K562 (cell line): ENCODE data around the gene SEPTIN8.

Source experiments
- ARID4B ChIP-seq: sonication (generic); formaldehyde crosslinking; IDR thresholded peaks from 2 replicates; pipeline ENCODE4 v1.8.0; 2022; ENCODE audit warnings: mild to moderate bottlenecking, missing genetic modification reagents
- CTCF ChIP-seq, 3 experiments: IDR thresholded peaks in 2 of 3; conservative IDR thresholded peaks in 1 of 3; 2 replicates each; pipeline ENCODE4 v1.5.1; 2011 to 2012; ENCODE audit warnings: low read length in 3 of 3, mild to moderate bottlenecking in 3 of 3, control low read depth in 2 of 3, improper control_type of control experiment in 1 of 3, inconsistent platforms in 1 of 3, low read depth in 1 of 3, mixed read lengths in 1 of 3, moderate library complexity in 1 of 3; ENCODE audit not compliant: insufficient read depth in 2 of 3
- FOSL1 ChIP-seq: fragments of 200-800 bp; sonication (Bioruptor generic); conservative IDR thresholded peaks from 2 replicates; pipeline ENCODE4 v1.6.1; 2016; ENCODE audit warnings: missing genetic modification characterization, missing compliant biosample characterization
- HIVEP1 ChIP-seq: fragments of 250-450 bp; sonication (Bioruptor Pico); IDR thresholded peaks from 2 replicates; pipeline ENCODE4 v1.4.0; 2020; ENCODE audit warnings: mild to moderate bottlenecking
- IFI16 ChIP-seq: fragments of 250-450 bp; sonication (Bioruptor Pico); IDR thresholded peaks from 2 replicates; pipeline ENCODE4 v2.1.2; 2022; ENCODE audit warnings: mild to moderate bottlenecking, inconsistent platforms
- JUND ChIP-seq, 2 experiments: IDR thresholded peaks; 2 replicates in 1 of 2; 3 replicates in 1 of 2; pipeline ENCODE4 v1.6.1; 2011; ENCODE audit warnings: borderline replicate concordance in 2 of 2, low read depth in 2 of 2, low read length in 2 of 2, improper control_type of control experiment in 1 of 2, missing biosample characterization in 1 of 2, missing genetic modification characterization in 1 of 2, missing genetic modification reagents in 1 of 2
- MAFG ChIP-seq: fragments of 450-650 bp; conservative IDR thresholded peaks from 2 replicates; pipeline ENCODE4 v1.6.1; 2016; ENCODE audit warnings: missing genetic modification characterization, missing compliant biosample characterization
- NR2C2 ChIP-seq, 2 experiments: fragments of 200-800 bp in 1 of 2; sonication (Bioruptor generic) in 1 of 2; sonication (generic) in 1 of 2; formaldehyde crosslinking in 1 of 2; IDR thresholded peaks; 2 replicates each; pipeline versions ENCODE4 v1.6.1 to v1.8.0; 2016 to 2022; ENCODE audit warnings: mild to moderate bottlenecking in 1 of 2, missing compliant biosample characterization in 1 of 2, missing genetic modification characterization in 1 of 2, missing genetic modification reagents in 1 of 2
- POLR2AphosphoS5 ChIP-seq: IDR thresholded peaks from 2 replicates; pipeline ENCODE4 v1.6.1; 2011; ENCODE audit warnings: mild to moderate bottlenecking, low read depth, low read length, moderate library complexity; ENCODE audit not compliant: control insufficient read depth, insufficient read depth
- RBM25 ChIP-seq: fragments of 200-400 bp; formaldehyde crosslinking; IDR thresholded peaks from 2 replicates; pipeline ENCODE4 v1.6.1; 2018; ENCODE audit warnings: low read length, low read depth, moderate library complexity; ENCODE audit not compliant: severe bottlenecking
- SP2 ChIP-seq: IDR thresholded peaks from 2 replicates; pipeline ENCODE4 v1.6.1; 2011; ENCODE audit warnings: mild to moderate bottlenecking, low read depth, low read length, moderate library complexity; ENCODE audit not compliant: poor library complexity, severe bottlenecking; ENCODE audit errors: extremely low read depth
- SRSF3 ChIP-seq: fragments of 200-400 bp; formaldehyde crosslinking; IDR thresholded peaks from 2 replicates; pipeline ENCODE4 v1.6.1; 2016; ENCODE audit warnings: mild to moderate bottlenecking, low read length, moderate library complexity; ENCODE audit not compliant: insufficient read depth
- ZNF639 ChIP-seq, 2 experiments: fragments of 200-800 bp in 1 of 2; sonication (Bioruptor generic) in 1 of 2; sonication (generic) in 1 of 2; formaldehyde crosslinking in 1 of 2; IDR thresholded peaks in 1 of 2; conservative IDR thresholded peaks in 1 of 2; 2 replicates each; pipeline versions ENCODE4 v1.5.0 to v1.6.1; 2016 to 2020; ENCODE audit warnings: missing compliant biosample characterization in 1 of 2, missing genetic modification characterization in 1 of 2, missing genetic modification reagents in 1 of 2
- ZNF668 ChIP-seq: fragments of 250-450 bp; sonication (Bioruptor Pico); IDR thresholded peaks from 2 replicates; pipeline ENCODE4 v1.8.0; 2022; ENCODE audit warnings: mild to moderate bottlenecking, inconsistent platforms

GRCh38 chr5:132718544-132719312 lies 58.3 kb downstream of the SEPTIN8 start:
- TF ChIP-seq RBM25, result no peak
- no peak for TF ChIP-seq IFI16 (CRISPR knock-in tag)
- TF ChIP-seq HIVEP1 (CRISPR knock-in tag), result no peak
- no peak for TF ChIP-seq JUND (IDR thresholded peaks at IDR 0.05; ENCODE audit: borderline replicate concordance, low read depth, low read length)
- TF ChIP-seq JUND (tag; IDR thresholded peaks at IDR 0.05; ENCODE audit: borderline replicate concordance, low read depth, low read length), result no peak
- no peak for TF ChIP-seq SP2
- TF ChIP-seq CTCF (IDR thresholded peaks at IDR 0.05 in 2 of 3, conservative IDR thresholded peaks at IDR 0.05 in 1 of 3; ENCODE audit: insufficient read depth in 2 of 3, low read depth in 1 of 3, low read length in 3 of 3), result no peak
- TF ChIP-seq ZNF668 (CRISPR knock-in tag), result no peak
- no peak for TF ChIP-seq NR2C2 (CRISPR knock-in tag; IDR thresholded peaks at IDR 0.05)
- TF ChIP-seq NR2C2 (tag; IDR thresholded peaks at IDR 0.05), result no peak
- TF ChIP-seq FOSL1 (tag), result no peak
- TF ChIP-seq POLR2AphosphoS5, result no peak
- no peak for TF ChIP-seq ARID4B (CRISPR knock-in tag)
- TF ChIP-seq SRSF3, result no peak
- TF ChIP-seq ZNF639 (CRISPR knock-in tag; conservative IDR thresholded peaks at IDR 0.05 in 1 of 2, IDR thresholded peaks at IDR 0.05 in 1 of 2), result no peak
- peak; percentile 44; the same call in 1 of the 2 replicates for TF ChIP-seq MAFG
